Femur (tissue), 1 donor: ENCODE measurements around the gene SART3.
"Not testable (repeated sequence)": the region's sequence is repeated elsewhere in the genome, so short reads cannot be mapped to it uniquely, and the experiment has no call there.

Source experiments
- DNase-seq: peaks from one replicate; pipeline ENCODE4 v3.0.0-alpha.2; 2017

Gene SART3

GRCh38 chr12:108596854-108597558 lies 36.0 kb upstream of the SART3 start:
- DNase-seq, result no peak

DNA sequence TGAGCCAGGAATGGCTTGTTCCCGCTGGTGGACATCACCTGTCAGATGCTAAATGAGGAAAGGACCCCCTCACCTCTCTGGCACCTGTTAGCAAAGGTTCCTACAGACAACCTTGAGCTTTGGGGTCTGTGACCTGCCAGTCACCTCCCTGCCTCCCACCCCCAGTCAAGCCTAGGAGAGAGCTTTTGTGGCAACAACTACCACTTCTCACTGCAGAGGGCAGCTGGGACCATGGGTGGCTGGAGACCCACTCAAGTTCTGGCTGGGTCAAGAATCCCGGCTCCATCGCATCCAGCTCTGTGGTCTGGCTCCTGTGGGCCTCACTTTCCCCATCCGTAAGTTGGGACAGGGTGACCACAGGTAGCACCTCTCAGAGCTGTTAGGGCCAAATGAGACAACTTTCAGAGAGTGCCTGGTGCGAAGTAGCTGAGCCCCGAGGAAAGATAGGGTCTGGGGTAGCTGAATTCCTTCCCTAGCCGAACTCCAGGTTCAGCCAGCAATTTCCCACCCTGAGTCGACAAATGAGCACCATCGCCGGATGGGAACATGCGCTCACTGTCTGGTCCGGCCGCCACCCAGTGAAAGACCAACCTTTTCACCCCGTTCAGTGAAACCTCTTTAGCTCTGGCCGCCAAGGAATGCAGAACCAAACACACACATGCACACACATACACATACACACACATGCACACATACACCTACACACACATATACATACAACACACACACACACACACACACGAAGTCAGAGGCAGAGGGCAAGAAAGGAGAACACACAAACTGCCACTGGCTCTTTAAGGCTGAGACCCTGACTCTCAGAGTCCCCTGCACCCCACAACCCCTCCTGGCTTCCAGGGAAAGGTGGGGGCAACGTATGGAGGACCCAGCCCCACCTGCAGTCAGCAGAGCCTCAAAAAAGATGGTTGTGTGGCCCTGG lies 35.0 kb upstream of the SART3 start:
- no peak for DNase-seq

DNA sequence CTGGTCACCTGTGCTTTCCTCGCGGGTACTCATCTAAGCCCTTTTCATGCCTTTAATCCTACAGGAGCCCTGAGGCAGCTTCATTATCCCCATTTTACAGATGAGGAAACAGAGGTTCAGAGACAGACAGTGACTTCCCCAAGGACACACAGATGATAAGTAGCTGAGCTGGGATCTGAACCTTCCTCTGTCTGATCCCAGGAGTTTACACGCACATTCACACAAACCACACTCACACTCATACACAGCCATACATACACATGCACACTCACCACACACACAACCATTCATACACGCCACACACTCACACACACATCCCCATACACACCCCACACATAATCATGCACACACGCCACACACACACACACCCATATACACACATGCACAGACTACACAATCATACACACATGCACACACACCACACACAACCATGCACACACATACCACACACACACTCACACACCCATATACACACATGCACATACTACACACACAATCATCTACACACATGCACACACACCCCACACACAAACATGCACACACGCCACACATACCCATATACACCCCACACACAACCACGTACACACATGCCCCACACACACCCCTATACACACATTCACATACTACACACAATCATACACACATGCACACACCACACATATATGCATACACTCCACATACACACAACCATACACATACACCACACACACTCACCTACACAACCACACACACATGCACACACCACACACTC lies 34.2 kb upstream of the SART3 start:
- no peak for DNase-seq

DNA sequence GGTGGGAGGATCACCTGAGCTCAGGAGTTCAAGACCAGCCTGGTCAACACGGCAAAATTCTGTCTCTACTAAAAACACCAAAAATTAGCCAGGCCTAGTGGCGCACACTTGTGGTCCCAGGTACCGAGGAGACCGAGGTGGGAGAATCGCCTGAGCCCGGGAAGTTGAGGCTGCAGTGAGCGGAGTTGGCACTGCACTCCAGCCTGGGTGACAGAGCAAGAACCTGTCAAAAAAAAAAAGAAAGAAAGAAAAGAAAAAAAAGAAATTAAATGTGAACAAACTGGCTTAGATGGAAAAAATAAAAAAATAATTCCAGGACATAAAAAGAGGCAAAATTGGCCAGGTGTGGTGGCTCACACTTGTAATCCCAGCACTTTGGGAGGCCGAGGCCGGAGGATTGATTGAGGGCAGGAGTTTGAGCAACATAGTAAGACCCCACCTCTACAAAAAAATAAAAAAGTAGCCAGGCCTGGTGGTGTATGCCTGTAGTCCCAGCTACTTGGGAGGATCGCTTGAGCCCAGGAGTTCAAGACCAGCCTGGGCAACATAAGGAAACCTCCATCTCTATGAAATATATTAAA lies 33.4 kb upstream of the SART3 start:
- DNase-seq, result no peak

DNA sequence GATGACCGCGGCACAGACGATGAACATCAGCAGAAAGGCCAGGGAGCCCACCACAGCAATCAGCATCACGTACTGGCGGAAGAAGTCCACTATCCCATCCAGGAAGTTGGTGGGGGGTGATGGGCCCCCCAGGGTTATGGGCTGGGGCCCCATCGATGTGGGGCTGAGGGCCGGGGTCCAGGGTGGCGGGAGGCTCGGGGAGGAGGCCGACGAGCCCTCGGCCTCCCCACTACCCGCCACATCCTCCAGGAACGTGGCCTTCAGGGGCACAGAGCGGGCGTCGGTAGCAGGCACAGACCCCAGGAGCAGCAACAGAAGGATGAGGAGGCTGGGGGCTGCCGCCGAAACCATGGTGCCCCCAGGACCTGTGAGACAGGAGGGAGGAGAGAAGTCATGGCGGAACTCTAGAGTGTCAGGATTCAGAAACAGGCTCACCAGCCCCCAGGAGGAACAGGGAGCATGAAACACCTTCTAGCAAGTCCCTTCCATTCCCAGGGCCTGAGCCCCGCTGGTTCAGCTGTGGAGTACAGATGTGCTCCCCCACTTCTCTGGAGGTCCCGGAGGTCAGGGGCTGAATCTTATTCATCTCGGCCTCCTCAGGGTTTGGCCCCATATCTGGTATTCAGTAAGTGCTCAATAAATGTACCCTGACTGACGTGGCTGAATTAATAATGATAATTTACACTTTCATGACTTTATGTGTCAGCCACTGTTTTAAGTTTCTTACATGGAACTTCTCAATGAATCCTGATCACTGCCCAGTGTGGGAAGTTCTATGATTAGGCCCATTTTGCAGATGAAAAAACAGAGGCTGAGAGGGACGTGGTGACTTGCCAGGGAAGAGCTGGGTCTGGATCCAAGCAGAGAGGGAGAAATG lies 31.3 kb upstream of the SART3 start:
- DNase-seq, result no peak

DNA sequence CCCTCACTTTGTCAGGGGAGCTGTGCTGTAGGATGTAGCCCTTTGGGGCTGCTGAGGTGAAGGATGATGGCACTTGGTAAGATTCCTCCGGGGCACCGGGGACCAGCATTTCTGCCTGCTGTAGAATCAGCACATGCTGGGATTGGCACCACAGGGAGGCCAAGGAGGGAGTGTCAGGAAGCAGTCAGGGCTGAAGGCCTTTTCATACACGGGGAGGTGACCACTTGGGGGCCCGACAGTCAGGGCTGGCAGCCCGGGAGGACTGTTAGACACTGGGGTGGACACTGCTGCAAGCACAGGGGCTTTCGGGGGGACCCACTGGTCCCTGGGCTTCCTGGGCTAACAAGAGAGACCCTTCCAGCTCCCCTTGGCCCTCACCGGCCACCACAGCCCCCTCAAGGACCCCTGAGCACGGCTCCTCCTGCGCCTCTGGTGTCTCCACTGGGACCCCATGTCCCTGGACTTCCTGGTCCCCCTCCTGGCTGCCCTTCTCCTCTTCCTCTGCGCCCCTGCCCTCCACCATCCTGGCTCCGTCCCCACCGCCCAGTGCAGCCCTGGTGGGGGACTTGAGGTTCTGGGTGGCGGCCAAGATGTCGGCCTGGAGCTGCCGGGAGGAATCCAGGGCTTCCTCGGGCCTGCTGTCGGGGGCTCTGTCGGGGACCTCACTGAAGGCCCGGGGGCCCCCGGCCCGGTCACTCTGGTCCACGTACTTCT lies 30.5 kb upstream of the SART3 start:
- no peak for DNase-seq

- not testable (repeated sequence) for DNase-seq
Observed at GRCh38 chr12:108590463-108590862, 29.5 kb upstream of the SART3 start.

DNA sequence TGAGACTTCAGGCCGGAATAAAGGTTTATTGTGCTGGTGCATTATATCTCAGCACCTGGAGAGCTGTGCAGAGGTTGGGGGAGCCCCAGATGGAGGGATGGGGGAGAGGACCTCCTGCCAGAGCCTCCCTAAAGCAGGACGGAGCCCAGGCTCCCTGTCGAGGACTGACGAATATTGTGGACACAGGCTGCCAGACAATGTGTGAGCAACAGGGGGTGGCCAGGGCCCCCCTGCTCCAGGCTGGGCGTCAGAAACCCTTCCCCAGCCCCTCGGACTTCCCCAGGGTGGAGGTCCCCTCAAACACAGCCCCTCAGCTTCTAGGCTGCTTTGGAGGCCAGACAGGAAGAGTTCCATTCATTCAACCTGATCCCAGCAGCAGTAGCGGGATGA lies 28.9 kb upstream of the SART3 start:
- DNase-seq, result no peak

GRCh38 chr12:108589028-108589839 lies 28.3 kb upstream of the SART3 start:
- peak; percentile 76 for DNase-seq

- DNase-seq, result peak; percentile 60
Observed at GRCh38 chr12:108587826-108588225, 26.9 kb upstream of the SART3 start.

DNA sequence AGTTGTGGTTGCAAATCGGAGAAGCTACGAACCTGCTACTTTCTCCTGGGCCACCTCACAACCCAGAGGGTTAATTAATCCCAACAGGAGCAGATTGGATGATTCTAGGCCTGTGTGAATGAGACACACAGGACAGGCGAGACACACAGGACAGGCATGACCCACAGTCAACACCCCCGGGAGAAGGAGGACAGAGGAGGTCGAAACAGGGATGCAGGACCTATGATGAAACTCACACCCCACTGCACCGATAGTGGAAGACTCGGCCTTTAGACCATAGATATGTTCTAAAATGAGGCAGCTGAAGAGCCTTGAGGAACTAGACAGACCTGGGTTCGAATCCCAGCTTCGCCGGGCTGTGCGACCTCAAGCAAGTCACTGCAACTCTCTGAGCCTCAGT lies 25.3 kb upstream of the SART3 start:
- no peak for DNase-seq

- no peak for DNase-seq
Observed at GRCh38 chr12:108585864-108586263, 24.9 kb upstream of the SART3 start.

GRCh38 chr12:108584456-108585065 lies 23.6 kb upstream of the SART3 start:
- no peak for DNase-seq

- peak; percentile 83 for DNase-seq
Observed at GRCh38 chr12:108583991-108584390, 23.0 kb upstream of the SART3 start.

DNA sequence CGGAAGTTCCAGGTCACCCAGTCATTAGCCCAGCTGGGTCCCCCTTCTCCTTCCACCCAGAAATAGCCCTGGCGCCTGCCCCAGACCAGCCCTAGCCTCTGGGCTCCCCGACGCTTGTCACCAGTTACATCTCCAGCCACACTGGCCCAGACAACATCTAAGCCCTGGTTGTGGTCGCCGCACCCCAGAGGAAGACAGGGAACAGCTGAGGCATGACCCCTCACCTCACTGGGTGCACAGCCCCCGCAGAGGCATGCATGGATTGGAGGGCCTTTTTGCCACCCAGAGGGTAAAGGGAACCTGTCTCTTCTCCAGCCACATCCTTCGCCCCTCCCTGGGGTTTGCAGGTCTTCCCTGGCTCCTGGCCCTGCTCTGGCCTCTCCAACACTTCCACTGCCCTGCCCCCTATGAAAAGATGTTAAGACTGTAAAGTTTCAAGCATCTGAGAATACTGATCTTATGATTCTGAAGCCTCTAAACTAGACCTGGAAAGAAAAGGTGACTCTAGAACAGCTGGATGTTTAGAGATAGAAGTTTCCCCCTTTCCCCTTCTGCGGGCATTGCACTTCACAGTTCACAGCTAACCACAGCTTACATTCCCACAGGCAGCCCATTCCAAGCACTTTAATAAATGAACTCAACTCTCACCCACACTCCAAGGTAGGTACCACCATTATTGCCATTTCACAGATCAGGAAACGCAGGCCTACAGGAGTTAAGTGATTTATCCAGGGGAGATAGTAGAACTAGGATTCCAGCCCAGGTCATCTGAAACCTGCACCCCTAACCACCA lies 22.2 kb upstream of the SART3 start:
- no peak for DNase-seq

DNA sequence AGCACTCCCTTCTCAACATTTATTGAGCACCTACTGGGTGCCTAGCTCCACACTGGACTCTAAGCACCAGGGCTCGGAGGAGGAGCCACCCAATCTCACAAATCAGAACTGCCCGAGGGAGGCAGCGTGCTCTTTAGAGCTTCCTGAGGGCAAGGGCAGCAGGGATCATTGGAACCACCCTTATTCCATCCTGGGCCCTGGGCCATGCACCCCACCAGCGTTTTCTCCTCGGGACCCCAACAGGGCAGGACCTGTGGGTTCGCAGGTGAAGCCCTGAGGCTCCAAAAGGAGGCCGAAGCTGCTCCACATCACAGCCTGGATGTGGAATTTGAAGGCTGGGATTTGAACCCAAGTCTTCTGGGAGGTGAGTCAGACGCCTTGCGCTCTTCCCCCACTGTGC lies 21.5 kb upstream of the SART3 start:
- no peak for DNase-seq

DNA sequence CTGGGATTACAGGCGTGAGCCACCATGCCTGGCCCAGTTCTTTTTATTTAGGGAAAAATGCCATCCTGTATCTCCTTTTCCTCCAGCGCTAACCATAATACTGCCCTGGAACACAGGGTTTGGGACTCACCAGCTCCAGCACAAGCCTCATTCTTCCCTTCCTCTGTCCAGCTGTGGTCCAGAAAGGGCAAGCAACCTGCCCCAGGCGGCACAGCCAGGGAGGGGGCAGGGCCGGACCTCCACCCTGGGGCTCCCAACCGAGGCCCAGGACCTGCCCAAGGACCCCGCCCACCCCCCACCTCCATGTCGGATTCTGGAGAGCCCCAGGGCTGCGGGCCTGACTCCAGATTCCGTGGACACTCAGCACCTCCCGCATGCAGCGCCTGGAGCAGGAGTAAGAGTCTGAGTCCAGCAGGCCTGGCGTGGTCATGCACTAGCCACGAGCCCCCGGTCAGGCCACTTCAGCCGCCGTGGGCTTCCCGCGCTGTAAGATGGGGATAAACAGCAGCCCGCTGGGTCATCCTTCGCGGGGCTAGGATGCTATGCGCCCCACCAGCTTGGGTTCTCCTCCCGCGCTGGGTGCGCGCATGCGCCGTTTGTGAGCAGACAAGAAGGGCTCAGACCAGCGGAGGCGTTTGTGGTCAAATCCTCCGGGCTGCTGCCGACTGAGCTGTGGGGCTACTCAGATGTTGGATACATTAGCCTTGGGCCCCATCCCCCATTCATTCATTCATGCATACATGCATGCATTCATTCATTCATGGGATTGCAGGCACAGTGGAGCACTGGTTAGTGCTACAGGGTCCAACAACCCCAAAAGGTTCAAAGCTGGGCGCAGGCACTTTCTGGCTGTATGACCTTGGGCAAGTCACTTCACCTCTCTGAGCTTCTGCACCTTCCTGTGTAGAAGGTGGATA lies 20.6 kb upstream of the SART3 start:
- no peak for DNase-seq

DNA sequence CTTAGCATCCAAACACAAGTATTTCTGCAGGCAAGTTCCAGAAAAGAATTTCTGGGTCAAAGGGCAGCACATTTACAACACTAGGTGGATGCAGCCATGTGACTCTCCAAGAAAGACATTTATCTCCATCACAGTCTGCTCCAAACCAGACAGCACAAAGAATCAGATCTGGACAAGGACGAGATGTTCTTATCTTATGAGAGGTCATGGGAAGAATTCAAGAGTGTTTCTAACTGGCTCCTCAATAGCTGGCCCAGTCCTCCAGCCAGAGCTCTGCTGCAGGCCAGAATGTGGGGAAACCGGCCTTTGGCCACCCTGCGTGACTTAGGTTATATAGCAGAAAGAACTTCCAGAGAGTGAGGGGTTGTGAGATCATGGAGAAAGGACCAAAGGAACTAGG lies 19.6 kb upstream of the SART3 start:
- no peak for DNase-seq
